Skin epidermis (tissue), 12 donors: ENCODE measurements around the gene SNTA1.
"Not testable (repeated sequence)": the region's sequence is repeated elsewhere in the genome, so short reads cannot be mapped to it uniquely, and the experiment has no call there.

Experiments
- H3K27ac ChIP-seq, 21 experiments: fragments of 200-600 bp; sonication (generic) in 11 of 21; one replicate each; pipeline ENCODE4 v1.5.0; 2020; ENCODE audit warnings: mild to moderate bottlenecking in 3 of 21, inconsistent platforms in 2 of 21, moderate library complexity in 2 of 21
- H3K4me3 ChIP-seq, 7 experiments: fragments of 200-600 bp; sonication (generic) in 2 of 7; one replicate each; pipeline ENCODE4 v1.5.0; 2020; ENCODE audit warnings: inconsistent platforms in 2 of 7, mild to moderate bottlenecking in 2 of 7, moderate library complexity in 1 of 7

SNTA1 gene

GRCh38 chr20:33470457-33470856, 26.9 kb upstream of the SNTA1 start:
- H3K27ac ChIP-seq, result no peak overlapping the region

GRCh38 chr20:33466303-33466646, 22.7 kb upstream of the SNTA1 start:
- Histone ChIP-seq H3K27ac (no peak overlapping the region), H3K4me3 (no peak overlapping the region)

More at GRCh38 chr20:33470457-33470856, 26.9 kb upstream of the SNTA1 start:
- H3K4me3 ChIP-seq, result no peak overlapping the region

DNA sequence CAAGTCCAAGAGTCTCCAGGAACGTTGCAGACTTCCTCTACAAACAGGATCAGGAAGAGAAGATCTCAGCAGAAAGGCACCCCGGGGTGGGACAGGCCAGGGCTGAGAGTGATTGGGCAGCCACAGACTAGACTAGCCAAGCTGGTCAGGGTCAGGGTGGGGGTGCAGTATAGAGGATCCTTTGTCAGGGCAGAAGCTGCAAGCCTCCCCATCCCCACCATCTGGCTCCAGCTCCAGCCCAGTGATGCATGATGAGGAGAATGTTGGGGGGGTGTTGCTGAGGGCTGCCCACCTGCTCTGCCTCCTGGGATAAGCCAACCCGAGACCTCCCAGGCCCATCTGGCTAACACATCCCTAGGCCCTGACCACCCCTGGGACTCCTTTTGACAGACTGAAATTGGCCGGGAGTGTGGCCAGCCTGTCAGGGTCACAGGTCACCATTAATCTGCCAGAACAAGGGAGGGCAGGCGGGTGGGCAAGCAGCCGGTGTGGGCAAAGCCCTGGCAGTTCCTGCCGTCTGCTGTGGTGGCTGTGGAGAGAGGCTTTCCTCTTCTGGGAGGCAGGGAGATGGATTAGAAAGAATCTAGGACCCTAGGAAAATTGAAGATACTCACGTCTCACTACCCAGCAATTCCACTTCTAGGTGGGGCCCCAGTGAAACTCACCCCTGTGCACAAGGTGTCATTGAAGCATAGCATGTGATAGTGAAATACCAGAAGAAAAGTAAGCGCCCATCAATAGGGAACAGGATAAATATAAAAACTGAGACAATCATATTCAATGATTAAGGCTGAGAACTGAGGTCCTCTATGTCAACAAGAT, 22.1 kb upstream of the SNTA1 start:
- H3K27ac ChIP-seq, result peak overlapping the region in 1 of 21 experiments; percentile 50
- H3K4me3 ChIP-seq, result no peak overlapping the region

GRCh38 chr20:33464759-33465158, 21.2 kb upstream of the SNTA1 start:
- not testable (repeated sequence) for H3K27ac ChIP-seq, H3K4me3 ChIP-seq

DNA sequence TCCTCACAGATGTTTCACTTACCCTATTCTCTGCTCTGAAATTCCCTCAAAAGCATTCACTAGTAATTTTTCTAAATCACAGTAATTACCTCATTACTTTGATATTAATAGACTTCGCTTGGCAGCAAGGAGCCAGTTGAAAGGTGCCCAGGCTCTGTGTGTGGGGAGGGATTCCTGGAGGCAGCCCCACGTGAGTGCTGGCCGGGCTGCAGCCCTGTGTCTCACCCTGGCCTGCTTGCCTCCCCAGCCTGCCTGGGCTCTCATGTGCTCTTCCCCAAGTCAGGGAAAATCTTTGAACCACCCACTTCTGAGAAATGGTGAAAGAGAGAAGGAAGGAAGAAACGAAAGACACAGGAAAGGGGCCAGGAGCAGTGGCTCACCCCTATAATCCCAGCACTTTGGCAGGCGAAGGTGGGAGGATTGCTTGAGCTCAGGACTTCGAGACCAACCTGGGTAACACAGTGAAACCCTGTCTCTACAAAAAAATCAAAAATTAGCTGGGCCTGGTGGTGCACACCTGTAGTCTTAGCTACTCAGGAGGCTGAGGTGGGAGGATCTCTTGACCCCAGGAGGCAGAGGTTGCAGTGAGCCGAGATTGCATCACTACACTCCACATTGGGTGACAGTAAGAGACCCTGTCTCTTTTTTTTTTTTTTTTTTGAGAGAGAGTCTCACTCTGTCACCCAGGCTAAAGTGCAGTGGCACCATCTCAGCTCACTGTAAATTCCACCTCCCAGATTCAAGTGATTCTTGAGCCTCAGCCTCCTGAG, 20.0 kb upstream of the SNTA1 start:
- Histone ChIP-seq H3K27ac (no peak overlapping the region), H3K4me3 (no peak overlapping the region)

DNA sequence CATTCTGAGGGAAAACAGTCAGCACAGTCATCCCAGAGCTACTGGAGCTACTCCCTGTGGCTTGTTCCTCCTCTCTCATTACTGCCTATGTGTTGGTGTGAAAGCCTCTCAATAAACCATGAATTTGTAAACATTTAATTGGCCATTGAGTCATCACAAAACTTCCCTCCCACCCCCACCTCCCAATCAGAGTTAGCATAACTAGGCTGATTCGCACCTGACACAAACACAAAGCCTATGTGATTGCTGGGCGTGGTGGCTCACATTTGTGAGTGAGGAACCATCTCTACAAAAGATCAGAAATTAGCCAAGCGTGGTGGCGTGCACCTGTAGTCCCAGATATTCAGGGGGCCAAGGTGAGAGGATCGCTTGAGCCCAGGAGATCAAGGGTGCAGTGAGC, 17.1 kb upstream of the SNTA1 start:
- H3K27ac ChIP-seq, result no peak overlapping the region
- no peak overlapping the region for H3K4me3 ChIP-seq

GRCh38 chr20:33459599-33459998, 16.0 kb upstream of the SNTA1 start:
- Histone ChIP-seq H3K4me3 (no peak overlapping the region), H3K27ac (no peak overlapping the region)

- not testable (repeated sequence) for H3K27ac ChIP-seq, H3K4me3 ChIP-seq
Measured at GRCh38 chr20:33456916-33457642, 13.5 kb upstream of the SNTA1 start.

DNA sequence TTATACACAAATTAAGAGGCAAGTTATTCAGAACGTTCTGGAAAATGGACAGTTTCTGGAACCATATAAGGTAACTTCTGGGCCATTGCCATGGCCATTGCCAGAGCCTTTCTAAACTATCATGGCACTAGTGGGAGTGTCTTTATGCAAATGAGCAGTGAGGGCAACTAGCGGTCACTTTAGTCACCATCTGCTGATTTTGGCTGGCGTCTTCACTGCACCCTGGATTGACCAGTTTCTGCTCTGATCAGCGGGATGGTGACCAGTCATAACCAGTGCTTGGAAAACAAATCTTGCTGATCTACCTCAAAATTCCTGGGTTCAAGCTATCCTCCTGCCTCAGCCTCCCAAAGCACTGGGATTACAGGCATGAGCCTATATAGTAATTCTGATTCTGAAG, 7.3 kb upstream of the SNTA1 start:
- Histone ChIP-seq H3K27ac (no peak overlapping the region), H3K4me3 (no peak overlapping the region)

GRCh38 chr20:33445881-33446625, 2.5 kb upstream of the SNTA1 start:
- H3K27ac ChIP-seq, result no peak overlapping the region
- no peak overlapping the region for H3K4me3 ChIP-seq

GRCh38 chr20:33444797-33445560, 1.4 kb upstream of the SNTA1 start:
- peak overlapping the region in 2 of 21 experiments; percentile 55 to 77 for H3K27ac ChIP-seq
- no peak overlapping the region for H3K4me3 ChIP-seq

DNA sequence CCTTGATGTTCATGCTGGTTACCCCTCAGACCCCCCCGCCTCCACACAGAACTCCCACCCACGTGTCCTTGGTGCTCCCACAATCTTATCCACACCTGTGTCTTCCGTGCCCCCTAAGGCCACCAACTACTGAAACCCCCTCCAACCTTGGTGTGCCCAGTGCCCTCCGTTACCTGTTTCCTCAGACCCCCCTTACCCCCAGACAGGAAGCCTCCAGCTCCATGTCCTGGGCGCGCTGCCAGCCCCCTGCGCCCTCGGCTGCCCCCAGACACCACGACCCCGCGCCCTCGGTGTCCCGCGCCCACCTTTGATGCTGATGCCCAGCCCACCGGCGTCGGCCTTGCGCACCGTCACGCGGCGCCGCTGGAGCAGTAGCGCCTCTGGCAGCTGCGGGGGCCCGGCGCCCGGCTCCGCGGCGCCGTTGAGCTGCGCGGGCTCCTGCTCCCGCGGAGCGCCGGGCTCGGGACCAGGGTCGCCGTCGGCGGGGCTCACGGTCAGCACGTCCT, 504 bp downstream of the SNTA1 start:
- Histone ChIP-seq H3K27ac (peak overlapping the region in 15 of 21 experiments; percentile 19 to 77 (median 53)), H3K4me3 (peak overlapping the region; percentile 56 to 85 (median 70))

DNA sequence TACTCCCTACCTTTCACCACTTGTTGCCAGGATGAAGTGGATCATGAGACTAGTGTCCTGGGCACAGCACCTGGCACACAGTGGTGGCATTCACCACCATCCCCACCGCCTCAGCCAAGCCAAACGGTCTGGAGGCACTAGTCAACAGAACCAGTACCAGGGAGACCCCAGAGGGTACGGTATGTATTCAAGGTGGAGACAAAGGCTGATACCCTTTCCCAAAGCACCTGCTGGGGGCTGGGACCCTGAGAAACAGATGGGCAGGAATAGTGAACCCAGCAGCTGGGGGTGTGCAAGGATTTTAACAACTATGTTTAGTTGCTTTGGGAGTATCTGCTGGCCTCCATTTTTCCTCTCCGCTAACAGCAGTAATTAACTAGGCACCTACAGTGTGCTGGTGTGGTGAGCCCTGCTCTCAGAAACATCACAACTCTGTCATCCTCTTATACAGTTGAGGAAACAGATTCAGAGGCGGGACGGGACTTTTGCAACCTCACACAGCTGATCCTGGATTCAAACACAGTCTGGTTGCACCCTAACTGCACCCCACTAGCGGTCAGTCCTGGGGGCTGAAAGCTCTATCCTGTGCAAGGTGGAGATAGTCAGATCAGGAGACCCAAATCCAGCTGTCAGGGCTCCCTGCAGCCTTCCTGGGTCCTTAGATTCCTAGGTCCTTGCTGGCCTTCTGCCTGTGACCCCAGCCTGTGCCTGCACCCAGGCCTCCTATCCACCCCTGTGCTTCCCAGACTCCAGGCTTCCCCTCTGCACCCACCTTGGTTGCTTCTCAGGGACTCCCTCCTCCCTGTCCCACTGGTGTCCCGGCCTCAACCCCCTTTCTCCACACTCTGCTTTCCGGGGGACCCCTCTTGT, 1.2 kb downstream of the SNTA1 start:
- H3K27ac ChIP-seq, result peak overlapping the region in 8 of 21 experiments; percentile 43 to 77 (median 56)
- H3K4me3 ChIP-seq, result peak overlapping the region; percentile 56 to 85 (median 70)

DNA sequence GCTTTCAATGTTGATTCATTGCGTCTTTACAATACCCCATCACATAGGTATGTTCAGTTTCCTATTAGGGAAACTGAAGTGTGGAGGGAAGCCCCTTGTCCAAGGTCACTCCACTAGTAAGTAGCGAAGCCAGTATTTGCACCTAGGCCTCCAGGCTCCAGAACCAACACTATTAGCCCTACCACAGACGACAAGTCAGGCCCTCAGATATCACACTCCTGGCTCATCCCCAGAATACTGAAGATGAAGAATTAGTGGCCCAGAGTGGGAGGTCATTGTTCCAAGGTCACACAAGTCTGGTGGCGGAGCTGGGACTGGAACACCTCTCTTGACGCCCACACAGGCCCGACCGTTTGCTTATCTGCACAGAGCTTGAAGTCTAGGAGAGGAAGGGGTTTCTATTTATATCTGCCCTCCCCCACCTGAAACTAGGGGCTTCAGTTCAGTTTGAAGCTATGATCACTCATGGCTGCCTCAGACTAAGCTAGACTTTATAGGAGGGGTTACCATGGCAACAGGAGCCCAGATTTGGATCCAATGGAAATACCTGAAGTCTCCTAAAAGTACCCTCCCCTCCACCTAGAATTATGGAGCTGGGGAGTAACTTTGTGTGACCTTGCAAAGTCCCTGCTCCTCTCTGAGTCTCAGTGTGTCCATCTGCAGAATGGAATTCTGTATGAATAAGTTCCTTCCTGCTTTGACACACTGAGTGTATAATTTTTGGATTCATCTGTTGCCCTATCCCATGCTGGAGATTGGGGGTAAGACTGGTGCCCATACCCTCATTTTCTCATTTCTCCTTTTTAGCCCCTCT, 2.2 kb downstream of the SNTA1 start:
- Histone ChIP-seq H3K4me3 (no peak overlapping the region), H3K27ac (no peak overlapping the region)

GRCh38 chr20:33440562-33440961, 3.0 kb downstream of the SNTA1 start:
- H3K27ac ChIP-seq, H3K4me3 ChIP-seq: not testable (repeated sequence)

DNA sequence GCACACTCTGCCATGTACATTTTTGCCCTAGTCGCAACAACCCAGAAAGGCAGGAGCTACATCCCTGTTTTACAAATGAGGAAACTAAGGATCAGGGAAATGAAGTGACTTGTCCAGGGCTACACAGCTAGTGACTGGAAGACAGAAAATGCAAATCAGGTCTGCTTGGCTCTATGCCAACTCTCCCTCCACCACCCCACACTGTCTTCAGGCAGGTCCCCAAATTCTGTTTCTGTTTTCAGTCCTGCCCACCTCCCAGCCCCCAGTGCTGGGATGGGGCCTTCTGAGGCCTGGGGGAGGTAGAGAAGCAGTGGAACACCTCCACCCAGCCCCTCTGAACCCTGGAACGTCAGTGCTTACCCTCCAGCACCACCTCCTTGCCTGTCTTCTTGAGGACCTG, 5.1 kb downstream of the SNTA1 start:
- Histone ChIP-seq H3K4me3 (no peak overlapping the region), H3K27ac (peak overlapping the region in 1 of 21 experiments; percentile 4)
